HepG2 (cell line): Measurements from ENCODE around the gene SLX4. TPM values are rescaled to one million over a fixed set of nuclear protein-coding genes. Genes with fewer than 3 reads are reported as not detected.

ENCODE experiments used
- ATAC-seq: fragments of 200-7000 bp; cut with Tn5 transposase; 3 replicates; pipeline ENCODE4 v1.9.1; 2020; ENCODE audit warnings: mild to moderate bottlenecking, moderate library complexity
- BruUV-seq: library from RNA; stranded (reverse); fragments of 400-500 nt; replicated peaks from 2 replicates; lab custom pipeline; 2021; lab: Mats Ljungman, UMichigan
- CTCF ChIA-PET: fragments of 300-600 bp; formaldehyde crosslinking; extraction: SDS; loops from one replicate; lab custom pipeline; 2021; ENCODE audit warnings: low total read pairs, inconsistent platforms, low intra/inter-chr PET ratio; lab: Yijun Ruan, JAX
- POLR2A ChIA-PET: fragments of 350-600 bp; sonication (Branson Sonifier 250); formaldehyde crosslinking; loops from one replicate; lab custom pipeline; 2020; ENCODE audit warnings: antibody characterized with exemption, inconsistent platforms; lab: Yijun Ruan, JAX
- DNase-seq: peaks from one replicate; pipeline ENCODE4 v3.0.0-alpha.2; 2015; ENCODE audit warnings: low spot score
- FAIRE-seq: peaks from 3 replicates; lab custom pipeline; 2011; peaks lifted over from hg19 to GRCh38; lab: Jason Lieb, UNC
- H2AFZ ChIP-seq: one replicate; pipeline ENCODE4 v1.6.1; 2011; ENCODE audit warnings: low read length, inconsistent platforms
- H3K27ac ChIP-seq: fragments of 300-600 bp; 3 replicates; pipeline ENCODE4 v1.8.0; 2011; ENCODE audit warnings: mixed run types, mild to moderate bottlenecking, mixed read lengths, low read length, inconsistent platforms; ENCODE audit not compliant: insufficient read depth; ENCODE audit errors: extremely low read length
- H3K27me3 ChIP-seq, 2 experiments: fragments of 200-600 bp in 1 of 2; 2 replicates in 1 of 2; 3 replicates in 1 of 2; pipeline versions ENCODE4 v1.6.0 to v1.8.0; 2011; ENCODE audit warnings: low read length in 2 of 2, mild to moderate bottlenecking in 2 of 2, moderate library complexity in 2 of 2, inconsistent platforms in 1 of 2; ENCODE audit not compliant: insufficient read depth in 2 of 2, control insufficient read depth in 1 of 2
- H3K36me3 ChIP-seq, 2 experiments: fragments of 200-600 bp in 1 of 2; replicated peaks in 1 of 2; 2 replicates in 1 of 2; 3 replicates in 1 of 2; pipeline versions ENCODE4 v1.5.1 to v1.8.0; 2011; ENCODE audit warnings: low read length in 2 of 2, inconsistent platforms in 1 of 2; ENCODE audit not compliant: insufficient read depth in 2 of 2, control insufficient read depth in 1 of 2
- H3K4me1 ChIP-seq: 2 replicates; pipeline ENCODE4 v1.5.1; 2012; ENCODE audit warnings: low read length, inconsistent platforms; ENCODE audit not compliant: insufficient read depth
- H3K4me2 ChIP-seq: 2 replicates; pipeline ENCODE4 v1.6.0; 2011; ENCODE audit warnings: low read depth, low read length, inconsistent platforms
- H3K4me3 ChIP-seq, 3 experiments: fragments of 200-600 bp in 1 of 3; sonication (generic), shearing (Covaris generic) in 1 of 3; replicated peaks in 1 of 3; 2 replicates each; pipeline ENCODE4 v1.5.1; 2011 to 2016; ENCODE audit warnings: low read length in 3 of 3, inconsistent platforms in 2 of 3, low read depth in 2 of 3, mild to moderate bottlenecking in 2 of 3, control low read depth in 1 of 3, mixed read lengths in 1 of 3; ENCODE audit not compliant: insufficient read depth in 1 of 3
- H3K79me2 ChIP-seq: one replicate; pipeline ENCODE4 v1.6.1; 2011; ENCODE audit warnings: low read length, inconsistent platforms; ENCODE audit not compliant: insufficient read depth
- H3K9ac ChIP-seq: 2 replicates; pipeline ENCODE4 v1.6.0; 2011; ENCODE audit warnings: mild to moderate bottlenecking, low read depth, low read length, inconsistent platforms; ENCODE audit not compliant: insufficient read depth
- H3K9me3 ChIP-seq: 2 replicates; pipeline ENCODE4 v1.5.1; 2012; ENCODE audit warnings: mild to moderate bottlenecking, low read length
- H4K20me1 ChIP-seq: 2 replicates; pipeline ENCODE4 v1.6.0; 2011; ENCODE audit warnings: inconsistent platforms, mild to moderate bottlenecking, low read length, moderate library complexity; ENCODE audit not compliant: insufficient read depth
- ATF7 ChIP-seq, 2 experiments: fragments of 450-650 bp in 1 of 2; sonication (generic) in 1 of 2; formaldehyde crosslinking in 1 of 2; IDR thresholded peaks; 2 replicates each; pipeline versions ENCODE4 v1.4.0 to v1.6.1; 2016 to 2020; ENCODE audit warnings: antibody characterized with exemption in 1 of 2, mild to moderate bottlenecking in 1 of 2, missing genetic modification reagents in 1 of 2
- CAMTA2 ChIP-seq: sonication (generic); formaldehyde crosslinking; IDR thresholded peaks from 2 replicates; pipeline ENCODE4 v1.4.0; 2020; ENCODE audit warnings: mild to moderate bottlenecking, missing genetic modification reagents, borderline replicate concordance
- KLF6 ChIP-seq: IDR thresholded peaks from 2 replicates; pipeline ENCODE4 v1.8.0; 2016; ENCODE audit warnings: missing biosample characterization, missing genetic modification reagents
- MEIS1 ChIP-seq: sonication (generic); formaldehyde crosslinking; IDR thresholded peaks from 2 replicates; pipeline ENCODE4 v1.9.0; 2021; ENCODE audit warnings: mild to moderate bottlenecking, missing genetic modification reagents, moderate library complexity, borderline replicate concordance
- NRL ChIP-seq: sonication (generic); formaldehyde crosslinking; IDR thresholded peaks from 2 replicates; pipeline ENCODE4 v1.5.0; 2020; ENCODE audit warnings: missing genetic modification reagents, mild to moderate bottlenecking, moderate library complexity, borderline replicate concordance
- ZBTB8A ChIP-seq: sonication (generic); formaldehyde crosslinking; IDR thresholded peaks from 2 replicates; pipeline ENCODE4 v1.4.0; 2020; ENCODE audit warnings: mild to moderate bottlenecking, low read depth, missing genetic modification reagents, borderline replicate concordance
- ZNF10 ChIP-seq: sonication (generic); formaldehyde crosslinking; IDR thresholded peaks from 2 replicates; pipeline ENCODE4 v1.4.0; 2020; ENCODE audit warnings: mild to moderate bottlenecking, low read depth, missing genetic modification reagents, borderline replicate concordance
- ZNF556 ChIP-seq: sonication (generic); formaldehyde crosslinking; IDR thresholded peaks from 2 replicates; pipeline ENCODE4 v1.4.0; 2020; ENCODE audit warnings: mild to moderate bottlenecking, missing genetic modification reagents, borderline replicate concordance
- ZSCAN20 ChIP-seq: sonication (generic); formaldehyde crosslinking; IDR thresholded peaks from 2 replicates; pipeline ENCODE4 v1.4.0; 2020; ENCODE audit warnings: missing genetic modification reagents, mild to moderate bottlenecking, borderline replicate concordance
- WGBS: methylation state at CpG from one replicate; pipeline ENCODE4 v1.1.6; 2017; ENCODE audit warnings: low lambda C conversion rate; 5-methylcytosine and 5-hydroxymethylcytosine counted together
- in situ Hi-C: cut with HindIII; loops from 2 replicates; pipeline ENCODE4 v1.10.0; 2017; ENCODE audit warnings: low pct_unique_long_range_greater_than_20kb; ENCODE audit not compliant: extremely low pct_ligation_motif_present
- intact Hi-C: fragments of 100-400 bp; cut with micrococcal nuclease; formaldehyde crosslinking; loops from one replicate; pipeline ENCODE4 v1.10.0; 2022; ENCODE audit not compliant: unreplicated experiment
- polyA plus RNA-seq, 8 experiments: library from polyadenylated mRNA; depleted of rRNA in 3 of 8; stranded (reverse) in 7 of 8; unstranded in 1 of 8; fragments of >200 nt; fragmentation: Illumina TruSeq in 4 of 8; extraction: Trizol in 4 of 8; gene quantifications; 2 replicates each; pipeline versions ENCODE4 v1.2.1 to v1.2.3, GENCODE V29; 2011 to 2016; ENCODE audit warnings: low read depth in 4 of 8, missing spikeins in 1 of 8, mixed read lengths in 1 of 8; ENCODE audit not compliant: insufficient read depth in 1 of 8
- total RNA-seq, 5 experiments: library from RNA; depleted of rRNA; stranded (reverse); fragments of >200 nt; fragmentation: Illumina TruSeq; extraction: Trizol; gene quantifications; 2 replicates each; pipeline ENCODE4 v1.2.3, GENCODE V29; 2016; ENCODE audit warnings: low read depth in 1 of 5
- TF ChIP-seq, protein P1 (sequence below), 2 experiments: sonication (generic) in 1 of 2; formaldehyde crosslinking in 1 of 2; IDR thresholded peaks; 2 replicates each; pipeline versions ENCODE4 v1.6.1 to v1.9.0; 2014 to 2022; ENCODE audit warnings: antibody characterized with exemption in 1 of 2, borderline replicate concordance in 1 of 2, inconsistent platforms in 1 of 2, low read depth in 1 of 2, missing genetic modification reagents in 1 of 2

The SLX4 gene
- total and polyA plus RNA-seq, 2 of the 13 experiments (the other 11 are each of a cell fraction or from before 2014, with no cell fraction given): 1.1 to 3.6 TPM

DNA sequence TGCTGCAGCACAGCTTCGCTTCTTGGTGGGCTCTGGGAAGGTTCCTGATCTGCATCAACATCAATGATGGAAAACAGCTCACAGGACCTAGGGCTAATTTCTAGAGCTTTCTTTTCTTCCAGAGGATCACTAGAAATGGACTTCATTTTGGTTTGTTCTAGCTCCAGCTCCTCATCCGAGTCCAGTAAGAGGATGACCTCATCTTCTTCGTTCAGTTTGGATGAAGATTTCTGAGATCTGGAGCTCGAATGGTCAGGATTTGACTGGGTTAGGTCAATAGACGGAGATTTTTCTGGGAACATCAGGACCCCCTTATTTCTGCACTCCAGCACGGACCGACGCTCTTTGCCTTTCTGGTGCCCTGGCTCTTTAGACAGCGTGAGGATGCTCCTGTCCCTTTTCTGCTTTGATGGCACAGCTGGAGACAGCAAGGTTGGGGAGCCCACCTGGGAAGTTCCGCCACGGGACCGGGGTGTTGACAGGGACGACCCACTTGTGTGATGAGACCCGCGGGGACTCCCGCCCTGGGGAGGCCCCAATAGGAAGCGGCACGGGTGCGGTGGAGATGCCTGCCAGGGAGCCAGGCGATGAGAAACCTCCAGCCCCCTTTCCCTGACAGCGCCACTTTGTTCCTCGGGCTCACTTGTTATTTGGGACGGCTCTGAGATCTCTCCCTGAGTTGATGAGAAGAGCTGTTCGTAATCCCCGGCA is 21.3 kb downstream of the SLX4 start:
- H3K9ac ChIP-seq: no peak overlapping the region

DNA sequence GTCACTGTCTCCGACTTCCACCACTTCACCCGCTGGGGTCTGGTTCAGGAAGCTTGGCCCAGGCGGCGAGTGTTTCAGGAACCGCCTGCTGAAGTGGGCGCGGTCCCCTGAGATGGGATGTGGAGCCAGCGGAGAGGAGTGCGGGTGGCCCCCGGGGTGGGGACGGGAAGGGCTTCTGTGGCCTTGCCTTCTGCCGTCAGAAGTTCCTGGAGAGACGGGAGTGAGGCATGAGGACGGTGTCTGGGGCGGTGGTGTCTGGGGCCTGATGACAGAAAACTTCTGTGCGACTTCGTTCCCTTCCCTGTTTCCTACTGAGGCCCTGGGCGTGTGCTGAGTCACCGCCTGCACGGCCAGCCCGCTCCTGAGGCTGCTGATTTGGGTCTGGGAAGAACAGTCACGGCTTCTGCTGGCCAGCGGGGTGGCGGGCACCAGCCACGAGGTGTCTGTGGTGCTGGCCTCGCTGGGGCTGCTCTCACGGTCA is 21.9 kb downstream of the SLX4 start:
- no peaks in the 10 kb centered on the region for H3K79me2 ChIP-seq
- H3K27me3 ChIP-seq: no peaks in the 10 kb centered on the region
- POLR2A ChIA-PET: no interaction called here
- H3K27ac ChIP-seq: no peak overlapping the region
- FAIRE-seq: no peak
- TF ChIP-seq KLF6 (CRISPR knock-in tag): no peak
- TF ChIP-seq, protein P1, sequence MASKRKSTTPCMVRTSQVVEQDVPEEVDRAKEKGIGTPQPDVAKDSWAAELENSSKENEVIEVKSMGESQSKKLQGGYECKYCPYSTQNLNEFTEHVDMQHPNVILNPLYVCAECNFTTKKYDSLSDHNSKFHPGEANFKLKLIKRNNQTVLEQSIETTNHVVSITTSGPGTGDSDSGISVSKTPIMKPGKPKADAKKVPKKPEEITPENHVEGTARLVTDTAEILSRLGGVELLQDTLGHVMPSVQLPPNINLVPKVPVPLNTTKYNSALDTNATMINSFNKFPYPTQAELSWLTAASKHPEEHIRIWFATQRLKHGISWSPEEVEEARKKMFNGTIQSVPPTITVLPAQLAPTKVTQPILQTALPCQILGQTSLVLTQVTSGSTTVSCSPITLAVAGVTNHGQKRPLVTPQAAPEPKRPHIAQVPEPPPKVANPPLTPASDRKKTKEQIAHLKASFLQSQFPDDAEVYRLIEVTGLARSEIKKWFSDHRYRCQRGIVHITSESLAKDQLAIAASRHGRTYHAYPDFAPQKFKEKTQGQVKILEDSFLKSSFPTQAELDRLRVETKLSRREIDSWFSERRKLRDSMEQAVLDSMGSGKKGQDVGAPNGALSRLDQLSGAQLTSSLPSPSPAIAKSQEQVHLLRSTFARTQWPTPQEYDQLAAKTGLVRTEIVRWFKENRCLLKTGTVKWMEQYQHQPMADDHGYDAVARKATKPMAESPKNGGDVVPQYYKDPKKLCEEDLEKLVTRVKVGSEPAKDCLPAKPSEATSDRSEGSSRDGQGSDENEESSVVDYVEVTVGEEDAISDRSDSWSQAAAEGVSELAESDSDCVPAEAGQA (IDR thresholded peaks at IDR 0.05; ENCODE audit: low read depth): no peak
- TF ChIP-seq, protein P1 (CRISPR knock-in tag; IDR thresholded peaks at IDR 0.05; ENCODE audit: borderline replicate concordance): no peak
- TF ChIP-seq CAMTA2 (CRISPR knock-in tag): no peak
- TF ChIP-seq MEIS1 (CRISPR knock-in tag): no peak
- no peak for TF ChIP-seq ZBTB8A
- no peak for TF ChIP-seq ZSCAN20 (CRISPR knock-in tag)
- no peak for TF ChIP-seq NRL
- no peak for TF ChIP-seq ZNF556 (CRISPR knock-in tag)
- H3K9me3 ChIP-seq: no peaks in the 10 kb centered on the region
- no peaks in the 10 kb centered on the region for H4K20me1 ChIP-seq
- H3K4me2 ChIP-seq: no peak overlapping the region
- H3K36me3 ChIP-seq: 0 out of 5 replicates have a peak, but pooled peaks cover 0 to 4% of the 10 kb centered on the region in 2 experiments
- no peak overlapping the region for H3K9ac ChIP-seq
- in situ Hi-C loops: no loop called here
- CTCF ChIA-PET: no interaction called here
- no peaks in the 10 kb centered on the region for H3K4me1 ChIP-seq
- WGBS: 97% methylated on average over 16 of the region's 27 CpGs
- no TSS peak for BruUV-seq
- H2AFZ ChIP-seq: no peak overlapping the region
- no peak for DNase-seq
- no peak overlapping the region for H3K4me3 ChIP-seq
- intact Hi-C loops: no loop called here
- no peak for ATAC-seq

More for the DNA sequence above, 21.3 kb downstream of the SLX4 start:
- no peaks in the 10 kb centered on the region for H4K20me1 ChIP-seq
- TF ChIP-seq ATF7 (IDR thresholded peaks at IDR 0.05) (peak; percentile 76), ATF7 (CRISPR knock-in tag; IDR thresholded peaks at IDR 0.05) (no peak), ZNF10 (CRISPR knock-in tag) (no peak)
- no peak overlapping the region for H3K27ac ChIP-seq
- no TSS peak for BruUV-seq
- H3K4me2 ChIP-seq: no peak overlapping the region
- in situ Hi-C loops: no loop called here
- no peak overlapping the region for H3K4me3 ChIP-seq
- WGBS: 94% methylated on average over 22 of the region's 25 CpGs
- intact Hi-C loops: no loop called here
- H3K79me2 ChIP-seq: no peaks in the 10 kb centered on the region
- CTCF ChIA-PET: no interaction called here
- no peaks in the 10 kb centered on the region for H3K9me3 ChIP-seq
- POLR2A ChIA-PET: no interaction called here
- 0 out of 5 replicates have a peak, but pooled peaks cover 0 to 2% of the 10 kb centered on the region in 2 experiments for H3K36me3 ChIP-seq
- DNase-seq (no peak), ATAC-seq (no peak), FAIRE-seq (no peak)
- no peaks in the 10 kb centered on the region for H3K27me3 ChIP-seq
- no peak overlapping the region for H2AFZ ChIP-seq
- H3K4me1 ChIP-seq: no peaks in the 10 kb centered on the region
